ENCODE results near the gene DLGAP1. TPM values are rescaled to one million over a fixed set of nuclear protein-coding genes. Genes with fewer than 3 reads are reported as not detected.

DLGAP1 gene
- total and polyA plus RNA-seq, 3 experiments from 2014 or later, result 0.07 to 0.46 TPM; not detected in 1

GRCh38 chr18:3663870-3664512 lies 791.1 kb downstream of the DLGAP1 start:
- ChIA-PET CTCF (interaction anchor here (1.2 to 4.6 kb wide), 12 partner anchors 8 to 381 kb away, joined by 3 to 113 read pairs (median 16); no protein-coding TSS in a partner anchor), POLR2A (no interaction called here)
- H3K9me3 ChIP-seq (ENCODE audit: low read length), result no peaks in the 10 kb centered on the region
- H3K36me3 ChIP-seq (ENCODE audit: insufficient read depth, low read length), result no peaks in the 10 kb centered on the region
- Mint-ChIP-seq H3K27me3 (peaks cover 4 to 12% of the 10 kb centered on the region in 2 donors), H3K4me1 (peaks cover 0 to 9% (median 3%) of the 10 kb centered on the region in 3 donors), H3K4me3 (no peak overlapping the region), H3K27ac (no peak overlapping the region), H3K36me3 (no peaks in the 10 kb centered on the region), H3K9me3 (no peaks in the 10 kb centered on the region)
- peaks cover 9% of the 10 kb centered on the region for H3K4me1 ChIP-seq (ENCODE audit: insufficient read depth, low read length)
- no peak for DNase-seq
- H3K4me3 ChIP-seq (ENCODE audit: low read length), result no peak overlapping the region
- H3K27me3 ChIP-seq (ENCODE audit: insufficient read depth, low read length, poor library complexity, severe bottlenecking), result no peaks in the 10 kb centered on the region
- no peak overlapping the region for H3K27ac ChIP-seq (ENCODE audit: low read depth, low read length)

- ChIA-PET CTCF (interaction anchor here (1.0 to 2.2 kb wide), 3 partner anchors 68 to 365 kb away, joined by 3 to 6 read pairs (median 3); no protein-coding TSS in a partner anchor), POLR2A (interaction anchor here (1.1 kb wide), 1 partner anchor 68 kb away, joined by 3 read pairs; no protein-coding TSS in a partner anchor)
Measured at GRCh38 chr18:3661989-3662388, 793.1 kb downstream of the DLGAP1 start.

DNA sequence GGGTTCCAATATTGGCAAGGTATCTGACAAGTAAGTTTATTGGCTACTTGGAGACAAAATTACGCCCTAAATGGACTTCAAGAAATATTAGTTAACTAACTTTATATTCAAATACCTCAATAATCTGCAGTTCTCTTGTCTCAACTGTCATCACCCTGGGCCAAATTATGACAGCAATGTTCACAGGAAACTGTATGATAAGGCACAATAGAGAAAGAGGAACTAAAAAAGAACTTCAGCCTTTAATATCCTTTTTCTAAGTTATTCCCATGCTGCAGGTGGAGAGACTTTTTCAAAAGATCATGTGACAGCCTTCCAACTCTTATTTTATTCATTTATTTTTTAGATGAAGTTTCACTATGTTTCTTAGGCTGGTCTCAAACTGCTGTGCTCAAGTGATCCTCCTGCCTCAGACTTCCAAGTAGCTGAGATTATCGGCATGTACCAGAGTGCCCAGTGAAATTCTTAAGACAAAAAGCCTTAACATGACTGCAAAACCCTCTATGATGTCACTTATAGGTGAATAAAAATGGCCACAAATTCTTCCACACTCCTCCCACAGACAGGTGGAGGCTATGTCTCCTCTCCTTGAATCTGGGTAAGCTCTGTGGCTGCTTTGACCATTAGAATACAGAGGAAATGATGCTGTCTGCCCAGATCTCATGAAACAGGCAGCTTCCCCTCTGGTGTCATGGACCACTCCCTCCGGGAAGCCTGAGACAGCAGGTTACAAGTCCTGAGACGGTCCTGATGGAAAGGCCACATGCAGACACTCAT lies 794.2 kb downstream of the DLGAP1 start:
- no peaks in the 10 kb centered on the region for H3K9me3 Mint-ChIP-seq
- Histone ChIP-seq H3K4me3 (ENCODE audit: low read length) (no peak overlapping the region), H3K36me3 (ENCODE audit: insufficient read depth, low read length) (no peaks in the 10 kb centered on the region), H3K27ac (ENCODE audit: low read depth, low read length) (peak overlapping the region; percentile 72), H3K4me1 (ENCODE audit: insufficient read depth, low read length) (peaks cover 3% of the 10 kb centered on the region), H3K27me3 (ENCODE audit: insufficient read depth, low read length, poor library complexity, severe bottlenecking) (no peaks in the 10 kb centered on the region), H3K9me3 (ENCODE audit: low read length) (no peaks in the 10 kb centered on the region)
- no peak for DNase-seq
- H3K36me3 Mint-ChIP-seq, result no peaks in the 10 kb centered on the region
- peaks cover 4 to 11% of the 10 kb centered on the region in 2 donors for H3K27me3 Mint-ChIP-seq
- H3K27ac Mint-ChIP-seq, result no peak overlapping the region
- POLR2A ChIA-PET, result interaction anchor here (0.6 kb wide), 1 partner anchor 65 kb away, joined by 5 read pairs; no protein-coding TSS in a partner anchor
- CTCF ChIA-PET, result no interaction called here
- peaks cover 0 to 4% (median 3%) of the 10 kb centered on the region in 3 donors for H3K4me1 Mint-ChIP-seq
- no peak overlapping the region for H3K4me3 Mint-ChIP-seq

More at GRCh38 chr18:3661989-3662388, 793.1 kb downstream of the DLGAP1 start:
- no peak overlapping the region for H3K27ac ChIP-seq (ENCODE audit: low read depth, low read length)
- no peak for DNase-seq
- H3K4me3 ChIP-seq (ENCODE audit: low read length), result no peak overlapping the region
- no peaks in the 10 kb centered on the region for H3K27me3 ChIP-seq (ENCODE audit: insufficient read depth, low read length, poor library complexity, severe bottlenecking)
- peaks cover 4 to 15% of the 10 kb centered on the region in 2 donors for H3K27me3 Mint-ChIP-seq
- no peak overlapping the region for H3K4me3 Mint-ChIP-seq
- no peak overlapping the region for H3K27ac Mint-ChIP-seq
- peaks cover 0 to 9% (median 3%) of the 10 kb centered on the region in 3 donors for H3K4me1 Mint-ChIP-seq
- no peaks in the 10 kb centered on the region for H3K36me3 ChIP-seq (ENCODE audit: insufficient read depth, low read length)
- H3K36me3 Mint-ChIP-seq, result no peaks in the 10 kb centered on the region
- H3K9me3 Mint-ChIP-seq, result no peaks in the 10 kb centered on the region
- H3K4me1 ChIP-seq (ENCODE audit: insufficient read depth, low read length), result peaks cover 9% of the 10 kb centered on the region
- no peaks in the 10 kb centered on the region for H3K9me3 ChIP-seq (ENCODE audit: low read length)

- ChIA-PET POLR2A (interaction anchor here (0.5 kb wide), 1 partner anchor 370 kb away, joined by 3 read pairs; no protein-coding TSS in a partner anchor), CTCF (no interaction called here)
- no peaks in the 10 kb centered on the region for H3K36me3 Mint-ChIP-seq
Measured at GRCh38 chr18:3658529-3658928, 796.6 kb downstream of the DLGAP1 start.

DNA sequence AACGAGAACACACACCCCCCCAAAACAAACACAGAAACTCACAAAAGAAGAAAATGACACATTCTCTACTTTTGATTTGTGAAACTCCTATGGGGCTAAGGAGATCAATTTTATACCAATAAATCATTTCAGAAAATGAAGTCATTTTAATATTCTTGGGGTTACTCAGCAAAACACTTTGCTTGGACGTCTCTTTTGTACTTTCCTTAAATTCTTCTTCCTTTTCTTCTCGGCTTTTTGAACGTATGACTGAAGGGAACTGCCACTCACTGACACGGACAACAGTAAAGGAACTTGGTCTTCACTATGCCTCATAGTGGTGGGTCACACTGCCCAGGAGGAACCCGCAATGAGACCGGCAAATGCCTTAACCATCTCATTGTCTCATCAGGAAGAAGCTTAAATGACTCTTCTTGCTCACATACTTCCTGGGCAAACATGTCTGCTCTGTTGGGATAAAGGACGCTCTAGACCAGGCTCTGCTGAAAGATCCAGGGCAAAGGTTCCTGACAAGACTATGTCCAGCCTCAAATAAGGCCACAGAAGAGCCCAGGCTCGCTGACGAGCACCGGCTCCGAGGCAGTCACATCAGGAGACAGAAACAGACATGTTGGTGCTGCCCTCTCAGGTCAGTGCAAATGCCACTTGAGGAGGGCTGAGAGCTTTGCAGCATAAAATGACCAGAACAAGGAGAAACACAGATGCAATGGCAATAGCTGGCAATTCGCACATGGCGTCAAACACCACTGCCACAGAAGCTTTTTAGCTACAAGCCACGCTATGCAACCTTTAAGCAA lies 799.7 kb downstream of the DLGAP1 start:
- Histone ChIP-seq H3K4me3 (ENCODE audit: low read length) (no peak overlapping the region), H3K27ac (ENCODE audit: low read depth, low read length) (peak overlapping the region; percentile 97), H3K4me1 (ENCODE audit: insufficient read depth, low read length) (no peaks in the 10 kb centered on the region), H3K27me3 (ENCODE audit: insufficient read depth, low read length, poor library complexity, severe bottlenecking) (no peaks in the 10 kb centered on the region), H3K9me3 (ENCODE audit: low read length) (no peaks in the 10 kb centered on the region), H3K36me3 (ENCODE audit: insufficient read depth, low read length) (no peaks in the 10 kb centered on the region)
- no peak for DNase-seq
- H3K9me3 Mint-ChIP-seq, result no peaks in the 10 kb centered on the region
- peaks cover 0 to 5% (median 0%) of the 10 kb centered on the region in 3 donors for H3K4me1 Mint-ChIP-seq
- peak overlapping the region in 3 of 8 donors; percentile 4 to 35 (median 33) for H3K27ac Mint-ChIP-seq
- H3K36me3 Mint-ChIP-seq, result no peaks in the 10 kb centered on the region
- POLR2A ChIA-PET, result no interaction called here
- peaks cover 0 to 6% of the 10 kb centered on the region in 2 donors for H3K27me3 Mint-ChIP-seq
- H3K4me3 Mint-ChIP-seq, result no peak overlapping the region
- CTCF ChIA-PET, result interaction anchor here (0.9 to 1.2 kb wide), 2 partner anchors 9 kb away, joined by 4 read pairs; no protein-coding TSS in a partner anchor

More at GRCh38 chr18:3658529-3658928, 796.6 kb downstream of the DLGAP1 start:
- no peak for DNase-seq
- H3K4me3 ChIP-seq (ENCODE audit: low read length), result no peak overlapping the region
- H3K27ac Mint-ChIP-seq, result no peak overlapping the region
- peaks cover 0 to 5% (median 0%) of the 10 kb centered on the region in 3 donors for H3K4me1 Mint-ChIP-seq
- H3K9me3 ChIP-seq (ENCODE audit: low read length), result no peaks in the 10 kb centered on the region
- peaks cover 0 to 9% of the 10 kb centered on the region in 2 donors for H3K27me3 Mint-ChIP-seq
- no peaks in the 10 kb centered on the region for H3K9me3 Mint-ChIP-seq
- no peak overlapping the region for H3K4me3 Mint-ChIP-seq
- no peaks in the 10 kb centered on the region for H3K4me1 ChIP-seq (ENCODE audit: insufficient read depth, low read length)
- H3K27ac ChIP-seq (ENCODE audit: low read depth, low read length), result peak overlapping the region; percentile 72
- no peaks in the 10 kb centered on the region for H3K27me3 ChIP-seq (ENCODE audit: insufficient read depth, low read length, poor library complexity, severe bottlenecking)
- no peaks in the 10 kb centered on the region for H3K36me3 ChIP-seq (ENCODE audit: insufficient read depth, low read length)

DNA sequence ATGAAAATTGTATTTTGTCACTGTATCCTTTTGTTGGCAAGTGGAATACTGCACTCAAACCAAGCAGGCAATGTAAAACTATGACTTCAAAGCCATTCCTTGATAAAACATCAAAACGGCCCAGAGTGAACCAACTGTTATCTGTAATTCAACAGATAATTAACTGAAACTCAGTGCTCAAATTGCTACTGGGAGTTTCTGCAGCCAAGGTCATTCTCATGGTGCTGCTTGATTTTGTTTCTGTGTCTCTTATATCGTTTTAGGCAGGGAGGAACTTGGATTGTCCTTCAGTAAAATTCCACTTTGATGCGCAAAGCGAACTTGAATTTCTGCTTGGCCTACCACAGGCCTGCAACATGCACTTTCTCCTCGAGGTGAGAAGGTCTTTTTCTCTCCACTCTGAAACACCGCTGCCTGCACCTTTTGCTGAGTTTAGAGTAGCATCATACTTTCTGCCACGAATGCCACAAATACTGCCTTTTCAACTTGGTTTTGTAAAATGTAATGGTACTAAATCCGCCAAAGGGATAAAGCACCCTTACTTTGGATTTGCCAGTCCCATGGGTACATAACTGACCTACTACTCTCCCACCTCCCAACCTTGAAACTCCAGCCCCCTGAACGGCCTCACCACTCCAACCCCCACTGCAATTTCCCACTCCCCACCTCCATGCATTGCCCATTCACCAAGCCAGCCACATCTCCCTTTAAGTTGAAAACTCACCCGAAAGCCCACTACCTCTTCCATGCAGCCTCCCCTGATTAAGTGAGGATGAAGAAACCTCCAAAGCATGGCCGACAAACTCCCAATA lies 800.5 kb downstream of the DLGAP1 start:
- CTCF ChIA-PET, result no interaction called here
- Mint-ChIP-seq H3K4me3 (no peak overlapping the region), H3K27ac (peak overlapping the region in 1 of 8 donors; percentile 4), H3K27me3 (peaks cover 0 to 4% of the 10 kb centered on the region in 2 donors), H3K9me3 (no peaks in the 10 kb centered on the region), H3K4me1 (peaks cover 0 to 5% (median 0%) of the 10 kb centered on the region in 3 donors), H3K36me3 (no peaks in the 10 kb centered on the region)
- Histone ChIP-seq H3K4me3 (ENCODE audit: low read length) (peak overlapping the region; percentile 14), H3K36me3 (ENCODE audit: insufficient read depth, low read length) (no peaks in the 10 kb centered on the region), H3K4me1 (ENCODE audit: insufficient read depth, low read length) (no peaks in the 10 kb centered on the region), H3K27me3 (ENCODE audit: insufficient read depth, low read length, poor library complexity, severe bottlenecking) (no peaks in the 10 kb centered on the region), H3K27ac (ENCODE audit: low read depth, low read length) (peak overlapping the region; percentile 97), H3K9me3 (ENCODE audit: low read length) (no peaks in the 10 kb centered on the region)
- POLR2A ChIA-PET, result no interaction called here
- DNase-seq, result no peak

DNA sequence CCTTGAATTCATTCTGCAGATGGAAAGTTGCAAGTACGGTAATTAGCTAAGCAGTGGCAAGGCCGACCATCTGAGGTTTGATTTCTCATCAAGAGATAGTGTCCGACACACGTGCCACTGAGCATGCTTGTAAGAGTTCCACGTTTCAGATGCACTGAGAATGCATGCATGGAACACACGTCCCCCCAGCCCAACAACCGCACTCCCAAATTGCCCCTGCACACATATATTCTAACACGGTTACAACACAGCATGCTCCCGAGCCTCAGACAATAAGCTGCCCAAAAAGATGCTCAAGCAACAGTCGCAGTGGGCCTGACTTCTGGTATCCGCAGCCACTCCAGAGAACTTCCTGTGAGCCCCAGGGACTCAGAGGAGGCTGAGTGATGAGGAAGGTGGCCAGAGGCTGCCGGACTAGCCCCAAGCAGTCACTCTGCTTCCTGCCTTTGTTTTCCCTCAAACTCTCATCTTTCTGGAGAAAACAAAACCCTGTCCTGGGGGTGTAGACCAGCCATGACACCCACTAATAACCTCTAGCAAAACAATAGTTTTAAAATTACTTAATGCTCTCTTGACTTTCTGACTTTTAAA lies 801.2 kb downstream of the DLGAP1 start:
- ChIA-PET CTCF (interaction anchor here (2.9 kb wide), 1 partner anchor 12 kb away, joined by 20 read pairs; no protein-coding TSS in a partner anchor), POLR2A (no interaction called here)
- no peaks in the 10 kb centered on the region for H3K36me3 ChIP-seq (ENCODE audit: insufficient read depth, low read length)
- DNase-seq, result no peak
- H3K4me3 Mint-ChIP-seq, result no peak overlapping the region
- no peaks in the 10 kb centered on the region for H3K9me3 Mint-ChIP-seq
- H3K27me3 Mint-ChIP-seq, result peaks cover 0 to 4% of the 10 kb centered on the region in 2 donors
- H3K27me3 ChIP-seq (ENCODE audit: insufficient read depth, low read length, poor library complexity, severe bottlenecking), result no peaks in the 10 kb centered on the region
- H3K4me1 Mint-ChIP-seq, result peaks cover 0 to 5% (median 0%) of the 10 kb centered on the region in 3 donors
- no peaks in the 10 kb centered on the region for H3K9me3 ChIP-seq (ENCODE audit: low read length)
- H3K27ac Mint-ChIP-seq, result peak overlapping the region in 2 of 8 donors; percentile 29 to 90
- no peaks in the 10 kb centered on the region for H3K4me1 ChIP-seq (ENCODE audit: insufficient read depth, low read length)
- H3K36me3 Mint-ChIP-seq, result no peaks in the 10 kb centered on the region
- peak overlapping the region; percentile 97 for H3K27ac ChIP-seq (ENCODE audit: low read depth, low read length)
- no peak overlapping the region for H3K4me3 ChIP-seq (ENCODE audit: low read length)

Data from CD8-positive, alpha-beta memory T cell (primary cell).